Liver (tissue), 9 donors: ENCODE results near the gene OCA2. TPM values are rescaled to one million over a fixed set of nuclear protein-coding genes. Genes with fewer than 3 reads are reported as not detected.

ENCODE experiments used
- DNase-seq: peaks from one replicate; pipeline ENCODE4 v3.0.0-alpha.2; 2017; ENCODE audit warnings: low spot score
- H3K27ac ChIP-seq, 2 donors: one replicate each; pipeline ENCODE4 v1.7.0; 2013; ENCODE audit warnings: inconsistent platforms in 2 of 2, low read length in 2 of 2, control low read depth in 1 of 2, low read depth in 1 of 2, mild to moderate bottlenecking in 1 of 2
- H3K27me3 ChIP-seq, 4 donors: one replicate each; pipeline versions ENCODE4 v1.6.1 to v1.7.0; 2013; ENCODE audit warnings: low read length in 3 of 4, inconsistent platforms in 1 of 4, mild to moderate bottlenecking in 1 of 4, moderate library complexity in 1 of 4; ENCODE audit not compliant: control insufficient read depth in 4 of 4, insufficient read depth in 4 of 4
- H3K36me3 ChIP-seq, 4 donors: one replicate each; pipeline versions ENCODE4 v1.6.1 to v1.7.0; 2013; ENCODE audit warnings: low read length in 3 of 4, mild to moderate bottlenecking in 3 of 4, low read depth in 1 of 4, moderate library complexity in 1 of 4; ENCODE audit not compliant: control insufficient read depth in 4 of 4, insufficient read depth in 3 of 4
- H3K4me1 ChIP-seq, 4 donors: one replicate each; pipeline versions ENCODE4 v1.6.1 to v1.7.0; 2013; ENCODE audit warnings: low read length in 3 of 4, mild to moderate bottlenecking in 3 of 4, moderate library complexity in 1 of 4; ENCODE audit not compliant: control insufficient read depth in 4 of 4, insufficient read depth in 4 of 4
- H3K4me3 ChIP-seq, 3 donors: one replicate each; pipeline versions ENCODE4 v1.6.1 to v1.7.0; 2013; ENCODE audit warnings: low read length in 3 of 3, control low read depth in 1 of 3, low read depth in 1 of 3, mild to moderate bottlenecking in 1 of 3
- H3K9ac ChIP-seq, 2 donors: one replicate each; pipeline ENCODE4 v1.7.0; 2013; ENCODE audit warnings: low read length in 2 of 2, mild to moderate bottlenecking in 2 of 2, moderate library complexity in 2 of 2, control low read depth in 1 of 2, low read depth in 1 of 2
- H3K9me3 ChIP-seq, 4 donors: one replicate each; pipeline versions ENCODE4 v1.6.1 to v1.7.0; 2013; ENCODE audit warnings: low read length in 3 of 4; ENCODE audit not compliant: control insufficient read depth in 4 of 4
- ATF3 ChIP-seq: IDR thresholded peaks from 2 replicates; pipeline ENCODE4 v1.6.1; 2016; ENCODE audit warnings: antibody characterized with exemption
- CTCF ChIP-seq: fragments of 150-350 bp; IDR thresholded peaks from 2 replicates; pipeline ENCODE4 v1.5.1; 2017; ENCODE audit warnings: improper control_type of control experiment, low read depth, low read length; ENCODE audit not compliant: missing input control
- FOXA1 ChIP-seq: IDR thresholded peaks from 2 replicates; pipeline ENCODE4 v1.6.1; 2016; ENCODE audit warnings: antibody characterized with exemption
- FOXA2 ChIP-seq: IDR thresholded peaks from 2 replicates; pipeline ENCODE4 v1.6.1; 2016; ENCODE audit warnings: antibody characterized with exemption
- GABPA ChIP-seq, 2 donors: IDR thresholded peaks in 1 of 2; conservative IDR thresholded peaks in 1 of 2; 2 replicates each; pipeline ENCODE4 v1.6.1; 2016; ENCODE audit warnings: antibody characterized with exemption in 2 of 2, mild to moderate bottlenecking in 1 of 2, moderate library complexity in 1 of 2
- HNF4G ChIP-seq: IDR thresholded peaks from 2 replicates; pipeline ENCODE4 v1.6.1; 2016; ENCODE audit warnings: antibody characterized with exemption
- NR2F2 ChIP-seq: IDR thresholded peaks from 2 replicates; pipeline ENCODE4 v1.6.1; 2016; ENCODE audit warnings: antibody characterized with exemption
- RAD21 ChIP-seq, 2 donors: IDR thresholded peaks; 2 replicates each; pipeline ENCODE4 v1.6.1; 2016; ENCODE audit warnings: antibody characterized with exemption in 2 of 2, mild to moderate bottlenecking in 2 of 2
- RXRA ChIP-seq, 2 donors: IDR thresholded peaks; 2 replicates each; pipeline ENCODE4 v1.6.1; 2017 to 2018; ENCODE audit warnings: antibody characterized with exemption in 2 of 2, mild to moderate bottlenecking in 1 of 2
- SP1 ChIP-seq: IDR thresholded peaks from 2 replicates; pipeline ENCODE4 v1.6.1; 2018; ENCODE audit warnings: antibody characterized with exemption, mild to moderate bottlenecking
- YY1 ChIP-seq: IDR thresholded peaks from 2 replicates; pipeline ENCODE4 v1.6.1; 2016; ENCODE audit warnings: antibody characterized with exemption, mild to moderate bottlenecking
- WGBS: extraction: QIAGEN DNeasy Blood & Tissue Kit; methylation state at CpG from one replicate; pipeline ENCODE4 v1.1.7; 2013; 5-methylcytosine and 5-hydroxymethylcytosine counted together
- polyA plus RNA-seq, 2 donors: library from polyadenylated mRNA; stranded (reverse) in 1 of 2; unstranded in 1 of 2; fragments of 200-250 nt in 1 of 2; fragments of >200 nt in 1 of 2; fragmentation: Nextera tagmentation in 1 of 2; extraction: Ambion mirVana in 1 of 2; gene quantifications; one replicate each; pipeline versions ENCODE4 v1.2.1 to v1.2.3, GENCODE V29; 2013 to 2015
- total RNA-seq, 2 donors: library from RNA; depleted of rRNA; stranded (reverse); fragments of >200 nt; gene quantifications; one replicate each; pipeline ENCODE4 v1.2.3, GENCODE V29; 2014
- TF ChIP-seq, protein P1 (sequence below): IDR thresholded peaks from 2 replicates; pipeline ENCODE4 v1.6.1; 2016; ENCODE audit warnings: antibody characterized with exemption
- TF ChIP-seq, protein P2 (sequence below): IDR thresholded peaks from 2 replicates; pipeline ENCODE4 v1.6.1; 2016; ENCODE audit warnings: antibody characterized with exemption, mild to moderate bottlenecking
- donor health status: healthy.
- donor health status: healthy.
- donor health status: healthy.
- donor health status: healthy.
- donor health status: healthy.

Gene OCA2
- total and polyA plus RNA-seq, 4 donors = 0.02 to 0.56 (median 0.15) TPM

GRCh38 chr15:27817258-27817657 is 281.9 kb downstream of the OCA2 start (continued):
- no peak for TF ChIP-seq SP1
- TF ChIP-seq YY1 = no peak

GRCh38 chr15:27816790-27817189 is 282.3 kb downstream of the OCA2 start:
- TF ChIP-seq SP1 (no peak), RAD21 (IDR thresholded peaks at IDR 0.05) (no peak), FOXA2 (no peak), CTCF (no peak), RXRA (IDR thresholded peaks at IDR 0.05) (no peak), GABPA (IDR thresholded peaks at IDR 0.05 in 1 of 2, conservative IDR thresholded peaks at IDR 0.05 in 1 of 2) (no peak), YY1 (no peak), FOXA1 (no peak), ATF3 (no peak)
- TF ChIP-seq, protein P1, sequence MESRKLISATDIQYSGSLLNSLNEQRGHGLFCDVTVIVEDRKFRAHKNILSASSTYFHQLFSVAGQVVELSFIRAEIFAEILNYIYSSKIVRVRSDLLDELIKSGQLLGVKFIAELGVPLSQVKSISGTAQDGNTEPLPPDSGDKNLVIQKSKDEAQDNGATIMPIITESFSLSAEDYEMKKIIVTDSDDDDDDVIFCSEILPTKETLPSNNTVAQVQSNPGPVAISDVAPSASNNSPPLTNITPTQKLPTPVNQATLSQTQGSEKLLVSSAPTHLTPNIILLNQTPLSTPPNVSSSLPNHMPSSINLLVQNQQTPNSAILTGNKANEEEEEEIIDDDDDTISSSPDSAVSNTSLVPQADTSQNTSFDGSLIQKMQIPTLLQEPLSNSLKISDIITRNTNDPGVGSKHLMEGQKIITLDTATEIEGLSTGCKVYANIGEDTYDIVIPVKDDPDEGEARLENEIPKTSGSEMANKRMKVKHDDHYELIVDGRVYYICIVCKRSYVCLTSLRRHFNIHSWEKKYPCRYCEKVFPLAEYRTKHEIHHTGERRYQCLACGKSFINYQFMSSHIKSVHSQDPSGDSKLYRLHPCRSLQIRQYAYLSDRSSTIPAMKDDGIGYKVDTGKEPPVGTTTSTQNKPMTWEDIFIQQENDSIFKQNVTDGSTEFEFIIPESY = no peak
- TF ChIP-seq, protein P2, sequence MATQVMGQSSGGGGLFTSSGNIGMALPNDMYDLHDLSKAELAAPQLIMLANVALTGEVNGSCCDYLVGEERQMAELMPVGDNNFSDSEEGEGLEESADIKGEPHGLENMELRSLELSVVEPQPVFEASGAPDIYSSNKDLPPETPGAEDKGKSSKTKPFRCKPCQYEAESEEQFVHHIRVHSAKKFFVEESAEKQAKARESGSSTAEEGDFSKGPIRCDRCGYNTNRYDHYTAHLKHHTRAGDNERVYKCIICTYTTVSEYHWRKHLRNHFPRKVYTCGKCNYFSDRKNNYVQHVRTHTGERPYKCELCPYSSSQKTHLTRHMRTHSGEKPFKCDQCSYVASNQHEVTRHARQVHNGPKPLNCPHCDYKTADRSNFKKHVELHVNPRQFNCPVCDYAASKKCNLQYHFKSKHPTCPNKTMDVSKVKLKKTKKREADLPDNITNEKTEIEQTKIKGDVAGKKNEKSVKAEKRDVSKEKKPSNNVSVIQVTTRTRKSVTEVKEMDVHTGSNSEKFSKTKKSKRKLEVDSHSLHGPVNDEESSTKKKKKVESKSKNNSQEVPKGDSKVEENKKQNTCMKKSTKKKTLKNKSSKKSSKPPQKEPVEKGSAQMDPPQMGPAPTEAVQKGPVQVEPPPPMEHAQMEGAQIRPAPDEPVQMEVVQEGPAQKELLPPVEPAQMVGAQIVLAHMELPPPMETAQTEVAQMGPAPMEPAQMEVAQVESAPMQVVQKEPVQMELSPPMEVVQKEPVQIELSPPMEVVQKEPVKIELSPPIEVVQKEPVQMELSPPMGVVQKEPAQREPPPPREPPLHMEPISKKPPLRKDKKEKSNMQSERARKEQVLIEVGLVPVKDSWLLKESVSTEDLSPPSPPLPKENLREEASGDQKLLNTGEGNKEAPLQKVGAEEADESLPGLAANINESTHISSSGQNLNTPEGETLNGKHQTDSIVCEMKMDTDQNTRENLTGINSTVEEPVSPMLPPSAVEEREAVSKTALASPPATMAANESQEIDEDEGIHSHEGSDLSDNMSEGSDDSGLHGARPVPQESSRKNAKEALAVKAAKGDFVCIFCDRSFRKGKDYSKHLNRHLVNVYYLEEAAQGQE = no peak

DNA sequence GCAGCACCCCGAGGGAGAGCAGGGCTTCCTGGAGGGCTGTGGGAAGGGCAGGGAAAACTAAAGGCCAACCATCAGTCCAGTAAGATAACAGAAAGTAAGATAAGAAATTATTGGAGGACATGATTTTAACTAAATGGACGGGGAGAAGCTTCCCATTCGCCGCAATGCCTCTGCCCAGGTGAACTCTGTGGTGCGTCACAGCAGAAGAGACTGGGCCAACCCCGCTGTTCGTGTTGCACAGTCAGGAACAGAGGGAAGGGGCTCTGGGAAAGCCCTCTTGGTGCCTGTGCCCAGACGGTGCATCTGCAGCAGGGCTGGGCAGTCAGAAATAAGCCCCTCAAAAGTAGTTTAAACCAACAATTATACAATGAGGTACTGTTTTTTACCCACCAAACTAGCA is 284.1 kb downstream of the OCA2 start:
- H3K9me3 ChIP-seq = peaks cover 3 to 7% (median 4%) of the 10 kb centered on the region in 4 donors
- no peak for DNase-seq
- H3K36me3 ChIP-seq = no peaks in the 10 kb centered on the region
- H3K9ac ChIP-seq = no peak overlapping the region
- 84% methylated on average over 8 of the region's 8 CpGs for WGBS
- H3K27me3 ChIP-seq = no peaks in the 10 kb centered on the region
- H3K4me3 ChIP-seq = no peak overlapping the region
- no peak overlapping the region for H3K27ac ChIP-seq
- H3K4me1 ChIP-seq = no peaks in the 10 kb centered on the region
- TF ChIP-seq, protein P2 = no peak
- TF ChIP-seq CTCF = no peak
- no peak for TF ChIP-seq NR2F2
- TF ChIP-seq, protein P1 = no peak
- TF ChIP-seq RXRA (IDR thresholded peaks at IDR 0.05) = no peak
- no peak for TF ChIP-seq HNF4G
- TF ChIP-seq YY1 = no peak
- no peak for TF ChIP-seq FOXA1
- no peak for TF ChIP-seq GABPA (IDR thresholded peaks at IDR 0.05 in 1 of 2, conservative IDR thresholded peaks at IDR 0.05 in 1 of 2)

More at GRCh38 chr15:27816790-27817189, 282.3 kb downstream of the OCA2 start:
- DNase-seq = no peak
- Histone ChIP-seq H3K4me1 (no peaks in the 10 kb centered on the region), H3K9me3 (peaks cover 3 to 7% (median 4%) of the 10 kb centered on the region in 4 donors), H3K4me3 (no peak overlapping the region), H3K27me3 (no peaks in the 10 kb centered on the region), H3K9ac (no peak overlapping the region), H3K36me3 (no peaks in the 10 kb centered on the region), H3K27ac (no peak overlapping the region)
- 87% methylated on average over 8 of the region's 8 CpGs for WGBS
